ENCODE measurements around the gene CDC42BPA. TPM values are rescaled to one million over a fixed set of nuclear protein-coding genes. Genes with fewer than 3 reads are reported as not detected.

The CDC42BPA gene
- total RNA-seq, 1 donor from 2014 or later, result 55.2 TPM

DNA sequence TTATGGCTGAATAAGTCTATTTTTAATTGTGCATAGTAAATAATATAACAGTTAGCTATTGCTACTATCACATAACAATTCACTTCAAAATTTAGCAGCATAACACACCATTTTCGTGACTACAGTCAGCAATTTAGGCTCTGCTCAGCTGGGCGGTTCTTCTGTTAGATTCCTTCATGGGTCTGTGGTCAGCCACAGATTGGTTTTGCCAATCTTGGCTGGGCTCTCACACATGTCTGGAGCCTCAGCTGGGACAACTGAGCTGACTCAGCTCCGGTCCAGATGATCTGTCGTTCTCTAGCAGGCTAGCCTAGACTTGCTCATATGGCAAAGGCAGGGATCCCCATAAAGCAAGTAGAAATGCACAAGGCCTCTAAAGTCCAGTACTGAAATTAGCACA is 15.1 kb upstream of the CDC42BPA start:
- DNase-seq, result no peak

DNA sequence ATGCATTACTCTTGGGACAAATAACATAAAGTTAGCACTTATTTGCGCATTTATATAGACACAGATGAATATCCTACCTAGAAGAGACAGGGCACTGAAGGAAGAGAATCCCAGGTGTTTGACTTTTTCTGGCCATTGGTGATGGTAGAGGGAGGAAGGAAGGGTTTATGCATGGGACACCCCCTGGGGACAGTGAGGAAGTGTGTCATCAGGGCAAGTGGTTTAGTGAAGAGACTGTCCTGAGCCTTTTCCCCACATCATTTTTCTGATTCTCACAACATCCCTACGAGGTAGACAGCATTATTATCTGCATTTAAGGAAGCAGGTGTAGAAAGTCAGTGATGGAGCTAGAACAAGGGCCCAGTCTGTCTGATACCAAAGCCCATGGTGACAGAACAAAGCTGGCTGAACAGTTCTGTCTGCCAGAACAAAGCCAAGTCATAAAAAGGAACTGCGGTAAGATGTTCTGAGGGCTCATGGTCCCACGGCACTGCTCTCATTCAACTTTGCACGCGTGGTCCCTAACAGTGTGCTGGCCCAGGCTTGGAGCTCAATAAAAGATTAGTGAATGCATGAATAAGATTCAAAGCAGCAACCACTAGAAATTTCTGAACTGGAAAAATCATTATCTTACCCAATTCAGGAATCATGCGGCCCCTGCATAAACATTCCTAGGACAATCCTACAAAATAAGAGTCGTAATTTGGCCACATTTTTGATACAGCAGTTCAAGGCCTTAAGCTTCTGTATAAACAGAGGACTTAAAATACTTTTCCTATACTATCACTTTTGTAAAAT is 12.2 kb upstream of the CDC42BPA start:
- DNase-seq, result no peak

DNA sequence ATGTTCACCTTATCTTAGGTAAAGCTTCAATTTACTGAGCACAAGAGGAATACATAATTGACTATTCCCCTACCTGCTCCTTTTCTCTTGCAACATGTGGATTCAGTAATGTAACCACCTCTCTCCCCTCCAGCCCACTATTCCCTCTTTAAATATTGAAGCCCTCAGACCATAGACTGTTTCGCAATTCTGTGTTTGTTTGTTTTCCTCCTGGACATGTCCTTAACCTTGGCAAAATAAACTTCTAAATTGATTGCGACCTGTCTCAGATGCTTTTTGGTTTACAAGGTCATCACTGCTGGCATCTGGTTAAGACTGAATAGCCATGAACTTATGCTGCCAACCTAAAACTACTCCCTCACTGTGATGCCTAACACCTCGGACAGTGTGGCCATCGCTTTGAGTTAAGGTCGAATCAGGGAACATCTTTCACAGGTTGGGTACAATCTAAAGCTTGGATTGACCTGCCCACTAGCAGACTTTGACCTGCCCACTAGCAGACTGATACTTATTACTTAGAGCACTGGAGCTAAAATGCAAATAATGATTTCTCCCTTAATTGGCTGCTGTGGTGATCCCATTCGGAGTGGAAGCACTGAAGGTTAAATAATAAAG is 10.2 kb upstream of the CDC42BPA start:
- DNase-seq, result no peak

DNA sequence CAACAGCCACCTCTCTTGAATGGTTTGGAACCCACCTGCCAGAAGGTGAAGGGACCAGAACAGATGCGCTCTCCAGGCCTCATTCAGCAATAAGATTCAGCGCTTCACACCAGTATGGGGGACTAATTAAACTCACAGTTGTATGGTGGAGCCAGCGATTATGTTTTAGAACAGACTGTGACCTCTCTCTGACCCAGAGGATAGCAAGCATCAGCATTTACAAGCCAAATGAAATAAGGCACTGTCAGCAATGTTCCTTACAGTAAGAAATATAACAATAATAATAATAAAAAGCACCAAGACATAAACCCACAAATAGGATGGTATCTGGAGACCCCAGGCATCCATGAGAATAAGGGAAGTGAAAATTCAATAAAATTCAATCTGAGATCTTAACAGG is 6.9 kb upstream of the CDC42BPA start:
- DNase-seq, result no peak

DNA sequence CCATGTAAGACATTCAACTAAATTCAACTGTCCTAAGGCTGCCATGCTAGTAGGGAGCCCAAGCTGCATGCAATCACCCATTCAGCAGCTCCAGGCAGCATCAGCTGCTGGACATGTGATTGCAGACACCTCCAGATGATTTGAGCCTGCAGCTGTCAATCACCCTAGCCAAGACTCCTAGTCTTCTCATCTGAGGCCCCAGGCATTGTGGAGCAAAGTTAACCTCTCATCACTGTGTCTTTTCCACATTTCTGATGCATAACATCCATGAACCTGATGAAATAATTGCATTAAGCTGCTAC is 5.6 kb upstream of the CDC42BPA start:
- DNase-seq, result no peak

DNA sequence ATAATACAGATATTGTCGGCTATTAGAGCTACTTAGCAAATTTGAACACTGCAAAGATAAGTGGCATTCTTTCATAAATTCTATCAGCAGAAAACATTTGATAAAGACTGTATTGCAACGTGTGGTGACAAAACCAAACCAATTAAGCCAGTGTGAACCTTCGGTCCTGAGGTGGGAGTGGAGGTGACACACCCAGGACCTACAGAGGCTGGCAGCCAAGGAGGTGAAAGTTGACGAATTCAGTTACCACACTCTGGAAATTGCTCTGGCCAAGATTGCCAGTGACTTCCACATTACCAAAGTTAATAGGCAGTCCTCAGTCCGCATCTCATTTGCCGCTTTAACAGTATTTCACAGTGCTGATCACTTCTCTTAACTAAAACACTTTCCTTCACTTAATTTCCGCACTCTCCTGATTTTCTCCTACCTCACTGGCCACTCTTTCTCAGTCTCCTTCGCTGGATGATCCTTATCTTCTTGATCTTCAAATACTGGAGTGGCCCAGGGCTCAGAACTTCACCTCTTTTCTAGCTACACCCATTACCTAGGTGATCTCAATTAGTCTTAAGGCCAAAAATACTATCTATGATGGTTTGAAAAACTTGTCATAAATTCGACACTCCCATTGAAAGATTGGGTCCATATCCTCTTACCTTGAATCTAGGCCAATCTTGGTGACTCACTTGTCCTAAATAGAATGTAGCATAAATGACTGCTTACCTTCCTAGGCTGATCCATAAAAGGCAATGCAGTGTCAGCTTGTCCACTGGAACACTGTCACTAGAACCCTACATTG is 5.1 kb upstream of the CDC42BPA start:
- no peak for DNase-seq

DNA sequence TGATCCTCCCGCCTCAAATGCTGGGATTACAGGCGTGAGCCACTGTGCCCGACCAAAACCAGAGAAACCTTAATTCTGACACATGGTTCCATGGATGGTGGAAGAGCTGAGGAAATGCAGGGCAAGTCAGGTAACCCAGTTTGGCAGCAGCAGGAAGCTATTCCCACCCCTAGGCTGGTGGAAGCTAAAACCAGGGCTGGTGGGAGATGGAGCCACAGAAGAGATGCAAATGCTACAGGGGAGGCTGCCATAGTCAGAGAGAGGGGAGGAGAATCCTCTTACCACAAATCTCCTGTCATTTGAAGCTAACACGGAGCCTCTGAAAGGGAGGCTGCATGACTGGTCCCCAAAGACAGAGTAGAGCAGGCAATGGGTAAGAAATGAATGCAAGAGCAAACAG is 4.1 kb upstream of the CDC42BPA start:
- no peak for DNase-seq

DNA sequence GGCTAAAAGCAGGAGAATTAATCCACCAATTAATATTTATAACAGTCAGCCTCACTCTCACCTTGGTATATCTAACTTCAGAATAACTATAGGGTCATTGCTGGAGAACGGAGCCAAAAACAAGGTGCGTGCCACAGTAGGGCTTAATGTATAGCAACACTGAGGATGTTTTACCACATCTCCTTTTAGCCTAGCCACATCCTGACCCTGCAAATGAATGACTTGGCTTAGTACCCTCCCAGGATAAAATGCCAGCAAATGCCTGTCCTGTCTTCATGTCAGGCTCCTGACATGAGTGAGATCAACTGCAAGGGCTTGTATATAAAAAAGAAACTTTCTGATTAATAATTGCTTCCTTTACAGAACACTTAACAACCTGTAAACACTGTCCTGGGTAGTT is 2.7 kb upstream of the CDC42BPA start:
- no peak for DNase-seq

DNA sequence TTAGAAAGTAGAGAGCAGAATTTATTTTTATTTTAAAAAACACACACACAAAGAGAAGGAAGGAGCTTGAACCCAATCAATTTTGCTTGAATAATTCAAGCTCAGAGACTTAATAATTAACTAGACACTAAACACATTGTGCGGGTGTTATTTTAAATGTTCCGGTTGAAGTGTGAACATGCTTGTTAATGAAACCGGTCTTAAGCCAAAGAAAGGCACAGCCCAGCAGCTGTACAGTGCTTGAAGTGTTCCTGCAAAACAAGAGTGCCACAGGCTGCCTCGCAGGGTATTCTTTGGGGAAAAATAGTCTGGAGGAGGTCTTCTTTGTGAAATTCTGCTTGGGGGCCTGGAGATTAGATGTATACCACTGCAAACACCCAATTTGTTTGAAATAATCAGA is 2.2 kb upstream of the CDC42BPA start:
- no peak for DNase-seq

DNA sequence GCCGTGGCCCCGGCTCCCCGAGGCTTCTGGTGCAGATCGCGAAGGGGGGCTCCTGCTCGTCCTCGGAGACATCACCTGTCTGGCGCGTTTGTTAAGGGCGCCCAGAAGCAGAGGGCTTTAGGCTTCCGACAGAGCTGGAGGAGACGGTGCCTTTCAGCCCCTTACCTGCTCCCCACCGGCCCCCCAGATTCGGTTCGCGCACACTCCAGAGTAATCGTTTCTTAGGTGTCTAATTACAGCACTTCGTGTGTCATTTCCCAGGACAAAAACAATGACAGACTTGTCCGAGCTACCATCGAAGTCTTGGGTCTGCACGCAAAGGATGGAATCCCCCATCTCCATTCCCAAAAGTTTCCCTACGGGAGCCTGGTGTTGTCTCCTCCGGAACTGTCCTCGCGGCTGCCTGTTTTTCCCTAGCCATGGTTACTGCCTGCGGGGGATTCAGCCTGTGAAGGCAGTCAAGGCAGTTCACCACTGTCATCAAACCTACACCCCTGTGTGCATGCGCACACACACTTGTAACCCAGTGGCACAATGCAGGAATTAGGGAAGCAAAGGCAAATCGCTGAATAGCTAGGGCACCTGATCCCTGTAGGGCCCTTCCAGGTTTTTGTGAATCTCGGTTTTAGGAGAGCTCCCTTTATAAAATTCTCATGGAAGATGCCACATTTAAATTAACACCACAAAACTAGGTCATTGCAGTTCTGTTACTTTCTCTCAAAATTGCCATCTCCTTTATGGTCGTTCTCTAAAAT is 738 bp upstream of the CDC42BPA start:
- DNase-seq, result peak; percentile 66

DNA sequence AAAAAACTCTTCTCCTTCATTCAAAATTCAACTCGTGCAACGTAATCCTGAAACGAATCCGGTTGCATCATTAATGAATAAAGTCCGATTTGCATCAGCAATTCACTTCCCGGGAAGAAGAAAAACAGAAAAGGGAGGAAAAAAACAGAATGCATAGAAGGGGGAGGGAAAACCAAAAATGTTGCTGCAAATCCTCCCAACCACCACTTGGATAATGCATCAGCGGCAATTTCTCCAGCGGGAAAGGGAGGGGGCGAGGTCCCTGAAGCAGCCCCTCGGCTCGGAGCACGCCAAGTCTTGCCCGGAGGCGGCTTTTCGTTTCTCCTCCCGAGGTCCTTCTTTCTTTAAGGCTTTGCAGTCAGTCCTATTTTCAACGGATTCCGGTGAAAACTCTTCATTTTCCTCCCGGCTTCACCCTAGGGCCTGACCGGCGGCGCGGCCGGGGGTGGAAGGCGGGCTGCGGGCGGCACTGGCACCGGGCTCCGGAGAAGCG is 723 bp downstream of the CDC42BPA start:
- peak; percentile 61 for DNase-seq

DNA sequence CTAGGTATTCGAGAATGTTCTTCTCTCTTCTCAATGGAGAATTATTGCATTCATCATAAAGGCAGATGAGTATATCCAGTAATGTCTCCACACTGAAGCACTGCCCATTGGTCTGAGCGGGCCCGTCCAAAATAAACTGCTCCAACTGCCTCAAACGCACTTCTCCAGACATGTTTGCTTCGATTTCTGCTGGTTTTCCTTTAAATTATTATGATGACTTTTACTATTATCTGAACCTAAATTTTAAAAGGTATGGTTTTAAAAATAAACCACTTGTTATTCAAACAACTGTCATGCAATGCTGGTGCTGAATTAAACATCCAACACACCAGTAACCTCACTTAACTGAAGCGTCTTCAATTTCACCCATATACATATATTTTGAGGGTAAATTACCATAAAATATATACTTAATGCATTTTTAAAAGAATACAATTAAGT is 1.3 kb downstream of the CDC42BPA start:
- DNase-seq, result peak; percentile 12

DNA sequence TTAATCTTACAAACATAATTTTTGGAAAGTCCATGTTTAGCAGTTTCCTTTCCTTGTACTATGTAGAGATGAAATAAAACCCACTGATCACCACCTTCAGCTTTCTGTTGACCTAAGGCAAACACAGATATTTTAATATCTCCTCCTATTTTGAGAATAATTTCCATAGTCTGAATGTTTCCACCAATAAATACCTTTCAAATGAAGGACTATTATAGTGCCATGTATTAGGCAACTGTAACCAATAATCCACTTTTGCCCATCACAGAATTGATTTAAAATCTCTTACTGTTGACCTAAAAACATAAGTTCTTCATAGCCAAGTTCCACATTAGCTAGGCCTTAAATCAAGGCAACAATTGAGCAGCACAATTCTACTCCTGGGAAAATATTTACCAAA is 1.8 kb downstream of the CDC42BPA start:
- DNase-seq, result no peak

DNA sequence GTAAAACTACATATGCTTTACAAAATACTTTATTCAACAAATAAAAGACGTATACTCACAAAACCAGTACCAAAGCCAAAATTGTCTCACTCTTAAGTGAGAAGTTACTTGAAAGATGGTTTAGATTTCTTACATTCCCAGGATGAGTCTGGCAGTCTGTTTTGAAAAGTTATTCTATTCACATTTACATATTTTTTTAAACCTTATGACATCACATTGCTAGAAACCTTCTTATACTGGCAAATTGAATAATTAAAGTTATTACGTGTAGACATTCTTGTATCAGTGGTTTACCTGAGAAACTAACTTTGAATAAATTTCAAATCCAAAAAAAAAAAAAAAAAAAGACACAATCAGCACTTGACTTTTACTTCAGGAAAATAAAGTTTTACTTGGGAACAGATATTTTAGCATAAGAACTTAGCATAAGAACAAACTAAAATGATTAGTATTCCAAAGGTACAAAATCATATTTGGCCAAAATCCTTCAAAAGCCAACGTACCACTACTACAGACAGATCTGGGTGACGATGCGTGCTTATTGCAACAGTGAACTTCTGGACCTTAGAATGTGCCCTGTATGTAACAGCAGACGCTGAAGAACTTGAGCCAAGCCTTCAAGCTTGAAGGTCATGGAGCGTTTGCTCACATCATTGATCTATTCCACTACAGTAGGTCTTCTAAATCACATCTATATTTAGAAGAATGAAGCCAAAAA is 2.5 kb downstream of the CDC42BPA start:
- peak; percentile 54 for DNase-seq

DNA sequence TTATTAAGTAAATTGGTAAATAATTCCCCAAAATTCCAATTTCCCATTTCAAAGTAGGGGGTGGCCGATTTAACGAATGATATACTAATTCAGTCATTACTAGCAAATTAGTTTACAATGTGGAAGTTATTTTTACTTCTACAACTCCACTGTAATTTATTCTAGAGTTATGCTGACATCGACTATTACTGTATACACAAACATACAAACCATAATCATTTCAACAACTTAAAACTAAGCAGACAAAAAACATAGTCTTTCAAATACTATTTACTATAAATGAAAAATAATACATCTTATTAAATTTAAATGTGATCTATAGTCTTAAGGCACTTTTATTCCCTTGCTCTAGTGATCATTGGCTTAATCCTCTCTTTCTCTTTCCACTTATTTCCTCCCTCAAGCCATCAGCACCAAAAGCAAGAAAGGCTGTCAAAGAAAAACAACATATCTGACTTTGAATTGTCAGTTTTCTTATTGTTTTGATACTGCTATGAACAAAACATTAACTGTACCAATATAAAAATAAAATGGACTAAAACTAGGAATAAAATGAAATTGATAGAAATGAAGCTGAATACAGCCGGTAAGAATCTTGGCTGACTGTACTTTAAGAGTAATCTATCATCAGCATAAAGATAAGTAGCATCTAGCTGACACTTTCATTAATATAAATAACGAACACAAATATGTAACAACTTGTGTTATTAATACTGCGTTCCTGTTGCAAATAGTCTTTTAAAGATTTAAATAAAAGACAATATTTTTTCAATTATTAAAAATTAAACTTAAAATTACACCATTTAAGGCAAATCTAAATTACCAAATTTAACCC is 4.1 kb downstream of the CDC42BPA start:
- no peak for DNase-seq

DNA sequence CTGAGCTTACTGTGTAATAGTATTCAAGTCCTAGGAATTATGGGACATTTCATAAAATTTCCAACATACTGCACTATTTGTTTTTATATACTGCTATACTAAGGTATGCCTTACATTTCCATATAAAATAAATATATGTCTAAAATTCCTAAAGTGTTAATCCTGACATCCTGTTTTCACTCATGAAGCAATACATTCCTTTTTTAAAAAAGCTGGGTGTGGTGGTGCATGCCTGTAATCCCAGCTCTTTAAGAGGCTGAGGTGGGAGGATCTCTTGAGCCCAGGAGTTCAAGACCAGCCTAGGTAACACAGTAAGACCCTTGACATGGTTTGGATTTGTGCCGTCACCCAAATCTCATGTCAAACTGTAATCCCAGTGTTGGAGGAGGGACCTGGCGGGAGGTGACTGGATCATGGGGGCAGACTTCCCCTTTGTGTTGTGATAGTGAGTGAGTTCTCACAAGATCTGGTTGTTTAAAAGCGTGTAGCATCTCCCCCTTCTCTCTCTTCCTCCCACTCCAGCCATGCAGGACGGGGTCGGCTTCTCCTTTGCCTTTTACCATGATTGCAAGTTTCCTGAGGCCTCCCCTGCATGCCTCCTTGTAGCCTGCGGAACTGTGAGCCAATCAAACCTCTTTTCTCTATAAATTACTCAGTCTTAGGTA is 5.8 kb downstream of the CDC42BPA start:
- DNase-seq, result no peak

DNA sequence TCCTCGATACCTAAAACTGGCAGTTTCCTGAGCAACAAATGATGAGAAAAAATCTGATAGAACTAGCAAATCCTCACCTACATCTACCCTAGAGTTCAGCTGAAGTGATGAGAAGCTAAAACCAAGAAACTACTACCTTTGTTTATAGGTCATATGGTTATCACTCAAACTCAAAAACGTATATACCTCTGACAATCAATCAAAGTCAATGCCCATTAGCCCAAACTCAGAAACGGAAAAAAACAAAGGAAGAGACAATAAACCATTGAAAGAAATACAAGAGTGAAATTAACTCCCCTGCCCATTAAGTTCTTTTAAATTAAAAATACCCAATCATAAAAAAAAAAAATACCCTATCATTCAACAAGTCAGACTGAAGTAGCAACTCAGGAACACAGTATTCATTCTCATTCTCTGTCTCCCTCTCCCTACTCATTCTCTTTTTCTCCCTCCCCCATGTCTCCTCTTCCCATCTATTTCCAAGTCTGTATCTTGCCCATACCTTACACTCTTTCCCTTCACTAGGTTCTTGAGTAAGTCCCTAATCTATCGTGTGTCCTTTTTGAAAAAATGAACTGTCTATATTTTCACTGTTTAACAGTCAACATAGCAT is 6.8 kb downstream of the CDC42BPA start:
- no peak for DNase-seq

DNA sequence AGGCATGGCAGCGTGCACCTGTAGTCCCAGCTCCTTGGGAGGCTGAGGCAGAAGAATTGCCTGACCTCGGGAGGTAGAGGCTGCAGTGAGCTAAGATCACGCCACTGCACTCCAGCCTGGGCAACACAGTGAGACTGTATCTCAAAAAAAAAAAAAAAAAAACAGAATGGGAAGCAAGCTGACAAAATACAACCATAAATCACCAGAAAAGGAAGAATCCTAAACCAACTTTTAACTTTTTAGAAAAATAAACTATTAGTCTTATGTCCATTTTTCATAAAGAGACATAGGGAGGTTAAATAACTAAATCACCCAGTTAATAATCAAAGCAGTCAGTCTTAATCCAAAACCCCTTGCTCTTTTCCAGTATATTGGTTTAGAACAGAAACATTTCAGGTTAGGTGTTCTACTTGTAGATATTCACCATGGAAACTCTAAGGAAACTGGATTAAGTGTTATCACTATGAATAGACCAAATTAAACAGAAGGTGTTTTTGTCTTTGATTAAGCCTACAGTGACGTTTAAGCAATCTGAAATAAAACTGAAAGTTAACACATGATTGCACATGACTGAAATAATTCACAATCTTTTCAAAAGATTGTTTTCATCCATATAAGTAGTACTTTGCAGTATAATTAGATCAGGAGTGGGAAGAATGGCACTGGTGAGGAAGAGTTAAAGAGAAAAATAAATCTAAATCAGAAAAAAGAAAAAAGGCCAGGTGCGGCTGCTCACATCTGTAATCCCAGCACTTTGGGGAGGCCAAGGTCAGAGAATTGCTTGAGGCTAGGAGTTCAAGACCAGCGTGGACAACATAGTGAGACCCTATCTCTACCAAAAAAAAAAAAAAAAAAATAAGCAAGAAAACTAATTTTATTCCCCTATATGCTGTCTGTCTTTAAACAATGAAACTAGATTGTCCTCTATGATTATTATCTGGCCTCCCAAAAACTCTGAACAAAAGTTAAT is 9.6 kb downstream of the CDC42BPA start:
- DNase-seq, result no peak

DNA sequence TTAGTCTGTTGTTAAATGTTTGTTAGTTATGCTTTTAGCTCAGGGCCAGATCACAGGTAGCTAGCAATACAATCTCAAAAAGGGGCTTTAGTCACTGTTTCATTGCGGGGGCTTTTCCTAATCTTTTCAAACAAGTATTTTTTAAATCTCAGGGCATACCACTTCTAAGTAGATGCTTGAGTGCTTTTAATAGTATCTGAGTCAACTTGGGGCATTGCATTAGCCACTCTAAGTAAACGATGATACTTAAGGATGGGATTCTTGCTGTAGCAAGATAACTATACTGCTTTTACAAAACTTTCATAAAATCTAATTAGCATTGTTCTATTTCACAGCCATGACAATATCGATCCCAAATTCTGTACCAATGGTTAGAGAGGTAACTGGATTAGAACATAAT is 11.6 kb downstream of the CDC42BPA start:
- no peak for DNase-seq
